Measurements from ENCODE around the gene HUWE1.

DNA sequence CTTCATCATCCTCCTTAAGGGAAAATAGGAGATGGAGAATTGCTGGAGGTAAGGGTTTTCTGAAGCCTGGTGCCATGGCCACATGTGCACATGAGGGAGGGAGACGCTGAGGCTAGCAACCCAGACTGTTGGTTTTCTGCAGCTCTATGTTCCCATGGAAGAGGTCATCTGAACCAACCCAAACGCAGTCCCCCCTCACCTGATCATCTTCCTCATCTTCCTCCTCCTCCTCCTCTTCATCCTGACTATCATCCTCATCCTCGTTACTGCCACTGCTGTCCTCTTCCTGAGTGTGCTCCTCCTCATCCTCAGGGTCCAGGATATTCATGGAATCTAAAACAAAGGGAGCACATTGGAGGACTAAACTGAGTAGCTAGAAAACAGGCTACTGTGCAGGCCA lies 124.6 kb downstream of the HUWE1 start:
- TF ChIP-seq, protein P1, sequence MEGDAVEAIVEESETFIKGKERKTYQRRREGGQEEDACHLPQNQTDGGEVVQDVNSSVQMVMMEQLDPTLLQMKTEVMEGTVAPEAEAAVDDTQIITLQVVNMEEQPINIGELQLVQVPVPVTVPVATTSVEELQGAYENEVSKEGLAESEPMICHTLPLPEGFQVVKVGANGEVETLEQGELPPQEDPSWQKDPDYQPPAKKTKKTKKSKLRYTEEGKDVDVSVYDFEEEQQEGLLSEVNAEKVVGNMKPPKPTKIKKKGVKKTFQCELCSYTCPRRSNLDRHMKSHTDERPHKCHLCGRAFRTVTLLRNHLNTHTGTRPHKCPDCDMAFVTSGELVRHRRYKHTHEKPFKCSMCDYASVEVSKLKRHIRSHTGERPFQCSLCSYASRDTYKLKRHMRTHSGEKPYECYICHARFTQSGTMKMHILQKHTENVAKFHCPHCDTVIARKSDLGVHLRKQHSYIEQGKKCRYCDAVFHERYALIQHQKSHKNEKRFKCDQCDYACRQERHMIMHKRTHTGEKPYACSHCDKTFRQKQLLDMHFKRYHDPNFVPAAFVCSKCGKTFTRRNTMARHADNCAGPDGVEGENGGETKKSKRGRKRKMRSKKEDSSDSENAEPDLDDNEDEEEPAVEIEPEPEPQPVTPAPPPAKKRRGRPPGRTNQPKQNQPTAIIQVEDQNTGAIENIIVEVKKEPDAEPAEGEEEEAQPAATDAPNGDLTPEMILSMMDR (conservative IDR thresholded peaks at IDR 0.05 in 1 of 2, IDR thresholded peaks at IDR 0.05 in 1 of 2; ENCODE audit: low read depth in 1 of 2, low read length in 2 of 2) = no peak
- TF ChIP-seq EZH2 (IDR thresholded peaks at IDR 0.05; ENCODE audit: low read length, missing control alignments) = no peak

Measured in fibroblast of lung (primary cell).